Natural killer cell (primary cell): ENCODE measurements around the gene SH3D19. TPM values are rescaled to one million over a fixed set of nuclear protein-coding genes. Genes with fewer than 3 reads are reported as not detected.
"Not testable (repeated sequence)": the region's sequence is repeated elsewhere in the genome, so short reads cannot be mapped to it uniquely, and the experiment has no call there.

Experiments used
- ATAC-seq, 3 donors: fragments of 150-1000 bp in 2 of 3; fragments of 200-7000 bp in 1 of 3; cut with Tn5 transposase; 1 replicate in 1 of 3; 2 replicates in 2 of 3; pipeline ENCODE4 v1.10.0; 2021; ENCODE audit warnings: mild to moderate bottlenecking in 2 of 3, moderate library complexity in 2 of 3
- DNase-seq, 2 donors: peaks; one replicate each; pipeline versions ENCODE4 v3.0.0 to v3.0.0-alpha.2; 2013 to 2021; ENCODE audit warnings: mixed read lengths in 1 of 2
- H3K27ac ChIP-seq: one replicate; pipeline ENCODE4 v1.5.1; 2013; ENCODE audit warnings: mild to moderate bottlenecking, low read length
- H3K27me3 ChIP-seq: one replicate; pipeline ENCODE4 v1.6.1; 2013; ENCODE audit warnings: low read length; ENCODE audit not compliant: control insufficient read depth, insufficient read depth
- H3K36me3 ChIP-seq: one replicate; pipeline ENCODE4 v1.6.1; 2013; ENCODE audit warnings: low read length; ENCODE audit not compliant: control insufficient read depth, insufficient read depth
- H3K4me1 ChIP-seq: one replicate; pipeline ENCODE4 v1.6.1; 2013; ENCODE audit warnings: low read length; ENCODE audit not compliant: control insufficient read depth, insufficient read depth
- H3K4me3 ChIP-seq: one replicate; pipeline ENCODE4 v1.5.1; 2013; ENCODE audit warnings: low read length
- H3K9me3 ChIP-seq: one replicate; pipeline ENCODE4 v1.6.1; 2013; ENCODE audit warnings: low read length; ENCODE audit not compliant: control insufficient read depth, insufficient read depth
- H3K27ac Mint-ChIP-seq, 2 donors: one replicate each; pipeline ENCODE4 v1.8.0; 2022; ENCODE audit warnings: mild to moderate bottlenecking in 2 of 2, mixed read lengths in 2 of 2, moderate library complexity in 1 of 2
- H3K27me3 Mint-ChIP-seq, 2 donors: one replicate each; pipeline ENCODE4 v1.8.0; 2022; ENCODE audit warnings: low read depth in 2 of 2, mixed read lengths in 2 of 2
- H3K36me3 Mint-ChIP-seq: one replicate; pipeline ENCODE4 v1.8.0; 2022; ENCODE audit warnings: mixed read lengths
- H3K4me1 Mint-ChIP-seq, 2 donors: one replicate each; pipeline ENCODE4 v1.8.0; 2022; ENCODE audit warnings: mixed read lengths in 2 of 2
- H3K4me3 Mint-ChIP-seq: one replicate; pipeline ENCODE4 v1.8.0; 2022; ENCODE audit warnings: mild to moderate bottlenecking, moderate library complexity, mixed read lengths
- H3K9me3 Mint-ChIP-seq, 2 donors: one replicate each; pipeline ENCODE4 v1.8.0; 2022; ENCODE audit warnings: mixed read lengths in 2 of 2
- CTCF ChIP-seq: fragments of 200-600 bp; IDR thresholded peaks from one replicate; pipeline ENCODE4 v1.8.0; 2022; ENCODE audit warnings: antibody characterized with exemption
- WGBS: methylation state at CpG from one replicate; pipeline ENCODE4 v1.1.7; 2013; ENCODE audit warnings: missing lambda C conversion rate; ENCODE audit not compliant: insufficient coverage; 5-methylcytosine and 5-hydroxymethylcytosine counted together
- intact Hi-C: fragments of 100-400 bp; cut with micrococcal nuclease; formaldehyde crosslinking; loops from one replicate; pipeline ENCODE4 v1.14.2; 2022
- total RNA-seq, 4 donors: library from RNA; stranded (reverse); fragments of 120-200 nt in 1 of 4; gene quantifications; one replicate each; pipeline versions ENCODE4 v1.2.3 to v1.2.4, GENCODE V29; 2013 to 2022

Gene SH3D19
- total RNA-seq, 3 donors from 2014 or later (not counting 1 experiment from before 2014, with no cell fraction given): 0.13 TPM; not detected in 2

GRCh38 chr4:151324124-151324751 lies 1.2 kb downstream of the SH3D19 start:
- no peaks in the 10 kb centered on the region for H3K36me3 Mint-ChIP-seq
- H3K4me1 Mint-ChIP-seq: no peaks in the 10 kb centered on the region
- no peaks in the 10 kb centered on the region for H3K9me3 ChIP-seq
- no peaks in the 10 kb centered on the region for H3K4me1 ChIP-seq
- ATAC-seq (no peak), DNase-seq (no peak)
- H3K9me3 Mint-ChIP-seq: no peaks in the 10 kb centered on the region
- no peak overlapping the region for H3K27ac Mint-ChIP-seq
- no peak overlapping the region for H3K4me3 ChIP-seq
- peaks cover 27 to 50% of the 10 kb centered on the region in 2 donors for H3K27me3 Mint-ChIP-seq
- H3K36me3 ChIP-seq: no peaks in the 10 kb centered on the region
- no peak overlapping the region for H3K4me3 Mint-ChIP-seq
- peaks cover 14% of the 10 kb centered on the region for H3K27me3 ChIP-seq
- no peak for TF ChIP-seq CTCF
- 79% methylated on average over 12 of the region's 12 CpGs for WGBS
- no peak overlapping the region for H3K27ac ChIP-seq
- intact Hi-C loops: no loop called here

- no peaks in the 10 kb centered on the region for H3K9me3 Mint-ChIP-seq
- Histone ChIP-seq H3K27me3 (peaks cover 14% of the 10 kb centered on the region), H3K9me3 (no peaks in the 10 kb centered on the region), H3K27ac (no peak overlapping the region), H3K36me3 (no peaks in the 10 kb centered on the region), H3K4me1 (no peaks in the 10 kb centered on the region), H3K4me3 (no peak overlapping the region)
- H3K4me1 Mint-ChIP-seq: no peaks in the 10 kb centered on the region
- ATAC-seq (no peak), DNase-seq (no peak)
- no peak overlapping the region for H3K4me3 Mint-ChIP-seq
- no peak overlapping the region for H3K27ac Mint-ChIP-seq
- H3K27me3 Mint-ChIP-seq: peaks cover 24 to 50% of the 10 kb centered on the region in 2 donors
- intact Hi-C loops: no loop called here
- H3K36me3 Mint-ChIP-seq: no peaks in the 10 kb centered on the region
- WGBS: 100% methylated on average over 1 of the region's 1 CpG
- TF ChIP-seq CTCF: no peak
These were observed 1.7 kb downstream of the SH3D19 start for GRCh38 chr4:151323667-151324066.

DNA sequence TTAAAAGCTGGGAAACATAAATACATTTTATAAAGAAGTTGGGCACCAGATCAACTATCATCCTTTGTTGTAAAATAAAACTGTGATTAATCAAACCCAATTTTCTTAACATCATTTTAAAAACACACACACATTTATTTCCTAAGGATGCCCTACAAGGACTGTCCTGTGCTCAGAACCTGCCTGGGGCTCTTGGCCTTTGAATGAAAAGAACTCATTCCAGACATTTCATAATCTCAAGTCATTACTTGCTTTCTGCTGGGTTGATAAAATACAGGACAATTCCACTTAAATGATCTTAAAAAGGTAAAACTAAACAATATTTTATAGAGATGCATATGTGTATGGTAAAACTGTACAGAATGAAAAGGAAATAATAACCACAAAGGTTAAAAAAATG lies 2.8 kb downstream of the SH3D19 start:
- Histone ChIP-seq H3K27me3 (peaks cover 14% of the 10 kb centered on the region), H3K27ac (no peak overlapping the region), H3K4me1 (no peaks in the 10 kb centered on the region), H3K36me3 (no peaks in the 10 kb centered on the region), H3K9me3 (no peaks in the 10 kb centered on the region), H3K4me3 (no peak overlapping the region)
- DNase-seq (no peak), ATAC-seq (no peak)
- Mint-ChIP-seq H3K9me3 (no peaks in the 10 kb centered on the region), H3K4me1 (no peaks in the 10 kb centered on the region), H3K36me3 (no peaks in the 10 kb centered on the region), H3K27ac (no peak overlapping the region), H3K4me3 (no peak overlapping the region), H3K27me3 (peaks cover 24 to 44% of the 10 kb centered on the region in 2 donors)
- no peak for TF ChIP-seq CTCF
- intact Hi-C loops: no loop called here

DNA sequence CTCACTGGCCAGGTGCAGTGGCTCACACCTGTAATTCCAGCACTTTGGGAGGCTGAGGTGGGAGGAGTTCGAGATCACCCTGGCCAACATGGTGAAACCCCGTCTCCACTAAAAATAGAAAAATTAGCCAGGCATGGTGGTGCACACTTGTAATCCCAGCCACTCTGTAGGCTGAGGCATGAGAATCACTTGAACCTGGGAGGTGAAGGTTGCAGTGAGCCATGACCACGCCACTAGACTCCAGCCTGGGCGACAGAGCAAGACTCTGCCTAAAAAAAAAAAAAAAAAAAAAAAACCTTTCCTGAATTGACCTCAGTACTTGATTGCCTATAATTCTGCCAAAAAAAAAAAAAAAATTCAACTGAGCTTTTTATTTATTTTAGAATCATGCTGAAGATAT lies 3.2 kb downstream of the SH3D19 start:
- 92% methylated on average over 2 of the region's 4 CpGs for WGBS
- H3K4me3 Mint-ChIP-seq, H3K4me1 Mint-ChIP-seq, H3K4me1 ChIP-seq, H3K36me3 ChIP-seq, ATAC-seq, H3K27ac ChIP-seq, DNase-seq, H3K27ac Mint-ChIP-seq, H3K9me3 ChIP-seq, H3K4me3 ChIP-seq, H3K36me3 Mint-ChIP-seq, H3K9me3 Mint-ChIP-seq, intact Hi-C loops: not testable (repeated sequence)
- peaks cover 24 to 44% of the 10 kb centered on the region in 2 donors for H3K27me3 Mint-ChIP-seq
- H3K27me3 ChIP-seq: peaks cover 14% of the 10 kb centered on the region
